Body of pancreas (tissue), 4 donors: Measurements from ENCODE around the gene VMA21.

ENCODE experiments used
- POLR2A ChIP-seq, 3 donors: fragments of 450-650 bp; IDR thresholded peaks; one replicate each; pipeline ENCODE4 v1.6.1; 2016; ENCODE audit warnings: antibody characterized with exemption in 3 of 3, mild to moderate bottlenecking in 2 of 3
- TF ChIP-seq, protein P1 (sequence below), 7 experiments: fragments of 450-650 bp in 4 of 7; fragments of 200-600 bp in 3 of 7; sonication (generic) in 3 of 7; IDR thresholded peaks; one replicate each; pipeline ENCODE4 v1.5.1; 2016 to 2019; ENCODE audit warnings: antibody characterized with exemption in 7 of 7

DNA sequence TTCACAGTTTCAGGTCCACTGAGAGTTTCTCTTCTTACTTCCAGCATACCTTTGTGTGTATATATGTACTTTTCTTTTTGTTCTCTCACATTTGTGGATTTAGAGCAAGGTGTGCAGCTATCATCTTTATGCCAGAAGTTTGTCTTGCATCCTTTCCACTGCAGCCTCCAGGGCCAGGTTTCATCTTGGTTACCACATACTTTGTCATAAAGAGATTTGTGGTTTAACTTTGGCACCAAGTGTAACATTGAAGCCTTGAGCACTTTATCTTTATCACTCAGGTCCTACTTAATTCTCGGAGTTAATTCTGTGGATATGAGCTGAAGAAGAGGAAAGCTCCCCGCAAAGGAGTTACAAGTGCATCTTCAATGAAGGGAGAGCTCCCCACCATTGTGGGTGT, 31.4 kb upstream of the VMA21 start:
- no peak for TF ChIP-seq POLR2A (IDR thresholded peaks at IDR 0.05)
- TF ChIP-seq, protein P1, sequence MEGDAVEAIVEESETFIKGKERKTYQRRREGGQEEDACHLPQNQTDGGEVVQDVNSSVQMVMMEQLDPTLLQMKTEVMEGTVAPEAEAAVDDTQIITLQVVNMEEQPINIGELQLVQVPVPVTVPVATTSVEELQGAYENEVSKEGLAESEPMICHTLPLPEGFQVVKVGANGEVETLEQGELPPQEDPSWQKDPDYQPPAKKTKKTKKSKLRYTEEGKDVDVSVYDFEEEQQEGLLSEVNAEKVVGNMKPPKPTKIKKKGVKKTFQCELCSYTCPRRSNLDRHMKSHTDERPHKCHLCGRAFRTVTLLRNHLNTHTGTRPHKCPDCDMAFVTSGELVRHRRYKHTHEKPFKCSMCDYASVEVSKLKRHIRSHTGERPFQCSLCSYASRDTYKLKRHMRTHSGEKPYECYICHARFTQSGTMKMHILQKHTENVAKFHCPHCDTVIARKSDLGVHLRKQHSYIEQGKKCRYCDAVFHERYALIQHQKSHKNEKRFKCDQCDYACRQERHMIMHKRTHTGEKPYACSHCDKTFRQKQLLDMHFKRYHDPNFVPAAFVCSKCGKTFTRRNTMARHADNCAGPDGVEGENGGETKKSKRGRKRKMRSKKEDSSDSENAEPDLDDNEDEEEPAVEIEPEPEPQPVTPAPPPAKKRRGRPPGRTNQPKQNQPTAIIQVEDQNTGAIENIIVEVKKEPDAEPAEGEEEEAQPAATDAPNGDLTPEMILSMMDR (IDR thresholded peaks at IDR 0.05), result no peak
